GM23248 (cell line): ENCODE results near the gene PHKG2. TPM values are rescaled to one million over a fixed set of nuclear protein-coding genes. Genes with fewer than 3 reads are reported as not detected.

Experiments
- DNase-seq: peaks from one replicate; pipeline ENCODE4 v3.0.0-alpha.2; 2015
- H2AFZ ChIP-seq: fragments of 200-600 bp; sonication (generic); 2 replicates; pipeline ENCODE4 v1.6.1; 2016; ENCODE audit warnings: antibody characterized with exemption
- H3F3A ChIP-seq: fragments of 200-600 bp; sonication (generic); 2 replicates; pipeline ENCODE4 v1.6.1; 2016; ENCODE audit warnings: mild to moderate bottlenecking, antibody characterized with exemption, mixed run types; ENCODE audit not compliant: insufficient read depth
- H3K27ac ChIP-seq: fragments of 200-600 bp; sonication (generic); 2 replicates; pipeline ENCODE4 v1.5.1; 2016; ENCODE audit warnings: mild to moderate bottlenecking
- H3K27me3 ChIP-seq: fragments of 200-600 bp; sonication (generic); replicated peaks from 2 replicates; pipeline ENCODE4 v1.6.1; 2016; ENCODE audit warnings: mild to moderate bottlenecking; ENCODE audit not compliant: insufficient read depth
- H3K36me3 ChIP-seq: fragments of 200-600 bp; sonication (generic); 2 replicates; pipeline ENCODE4 v1.6.1; 2016; ENCODE audit warnings: low read depth, mild to moderate bottlenecking
- H3K4me1 ChIP-seq: fragments of 200-600 bp; sonication (generic); 2 replicates; pipeline ENCODE4 v1.6.1; 2016; ENCODE audit warnings: mild to moderate bottlenecking; ENCODE audit not compliant: insufficient read depth
- H3K4me2 ChIP-seq: fragments of 200-600 bp; sonication (generic); one replicate; pipeline ENCODE4 v1.6.1; 2016; ENCODE audit warnings: mild to moderate bottlenecking; ENCODE audit not compliant: unreplicated experiment
- H3K4me3 ChIP-seq: fragments of 200-600 bp; sonication (generic); 2 replicates; pipeline ENCODE4 v1.5.1; 2016; ENCODE audit warnings: mild to moderate bottlenecking
- H3K79me2 ChIP-seq: fragments of 200-600 bp; sonication (generic); 2 replicates; pipeline ENCODE4 v1.6.1; 2016; ENCODE audit warnings: mild to moderate bottlenecking; ENCODE audit not compliant: insufficient read depth
- H3K9ac ChIP-seq: fragments of 200-600 bp; sonication (generic); 2 replicates; pipeline ENCODE4 v1.6.1; 2016; ENCODE audit warnings: mild to moderate bottlenecking
- H3K9me2 ChIP-seq: fragments of 200-600 bp; sonication (generic); 2 replicates; pipeline ENCODE4 v1.6.1; 2016; ENCODE audit warnings: mixed run types, mild to moderate bottlenecking, moderate library complexity; ENCODE audit not compliant: insufficient read depth
- H3K9me3 ChIP-seq: fragments of 200-600 bp; sonication (generic); one replicate; pipeline ENCODE4 v1.6.1; 2017; ENCODE audit warnings: low read depth
- H4K20me1 ChIP-seq: fragments of 200-600 bp; sonication (generic); 2 replicates; pipeline ENCODE4 v1.6.0; 2016; ENCODE audit not compliant: insufficient read depth
- EZH2 ChIP-seq: fragments of 200-600 bp; sonication (generic); IDR thresholded peaks from 2 replicates; pipeline ENCODE4 v1.6.1; 2018; ENCODE audit warnings: antibody characterized with exemption, mild to moderate bottlenecking; ENCODE audit not compliant: insufficient read depth, poor library complexity, severe bottlenecking
- EZH2phosphoT487 ChIP-seq: fragments of 200-600 bp; sonication (generic); IDR thresholded peaks from 2 replicates; pipeline ENCODE4 v1.6.1; 2018; ENCODE audit warnings: antibody characterized with exemption, moderate library complexity, mild to moderate bottlenecking, low read depth; ENCODE audit not compliant: insufficient read depth
- WGBS, 2 experiments: methylation state at CpG; one replicate each; pipeline ENCODE4 v1.1.6; 2015 to 2017; ENCODE audit warnings: low lambda C conversion rate in 2 of 2, low coverage in 1 of 2; ENCODE audit errors: missing lambda C conversion rate in 2 of 2; 5-methylcytosine and 5-hydroxymethylcytosine counted together
- in situ Hi-C: fragments of 300-500 bp; cut with MboI; formaldehyde crosslinking; loops from 2 replicates; pipeline ENCODE4 v1.15.0; 2020
- polyA plus RNA-seq: library from polyadenylated mRNA; unstranded; fragments of >200 nt; fragmentation: Nextera tagmentation; extraction: Ambion mirVana; gene quantifications from 2 replicates; pipeline ENCODE4 v1.2.1, GENCODE V29; 2016
- total RNA-seq: library from RNA; depleted of rRNA; stranded (reverse); fragments of >200 nt; shearing (Covaris generic); gene quantifications from 2 replicates; pipeline ENCODE4 v1.2.3, GENCODE V29; 2014

The PHKG2 gene
- total and polyA plus RNA-seq, 2 experiments from 2014 or later: 12.5 to 17.0 TPM

- H3K79me2 ChIP-seq: 0 out of 2 replicates have a peak, but pooled peaks cover 11% of the 10 kb centered on the region
- 92 to 93% methylated on average over 34 to 36 of the region's 37 CpGs for WGBS, 2 experiments
- no peaks in the 10 kb centered on the region for H3K9me3 ChIP-seq
- DNase-seq: no peak
- peaks cover 37% of the 10 kb centered on the region; the same call in 1 of the 2 replicates for H3K36me3 ChIP-seq
- H2AFZ ChIP-seq: no peak overlapping the region
- H3K27me3 ChIP-seq: no peaks in the 10 kb centered on the region
- no peaks in the 10 kb centered on the region for H3K9me2 ChIP-seq
- in situ Hi-C loops: no loop called here
- no peak overlapping the region for H3K9ac ChIP-seq
- TF ChIP-seq EZH2phosphoT487 (no peak), EZH2 (no peak)
- no peak overlapping the region for H3K4me2 ChIP-seq
- H3K27ac ChIP-seq: peak overlapping the region; percentile 59; the same call in 1 of the 2 replicates
- no peaks in the 10 kb centered on the region for H4K20me1 ChIP-seq
- H3K4me1 ChIP-seq: peaks cover 24% of the 10 kb centered on the region
- peaks cover 15% of the 10 kb centered on the region for H3F3A ChIP-seq
- H3K4me3 ChIP-seq: no peak overlapping the region
Observed at GRCh38 chr16:30738984-30739951, 9.0 kb upstream of the PHKG2 start.

- 0 out of 2 replicates have a peak, but pooled peaks cover 10% of the 10 kb centered on the region for H3K79me2 ChIP-seq
- no peaks in the 10 kb centered on the region for H3K9me3 ChIP-seq
- H3K4me3 ChIP-seq: no peak overlapping the region
- in situ Hi-C loops: no loop called here
- no peaks in the 10 kb centered on the region for H4K20me1 ChIP-seq
- H2AFZ ChIP-seq: no peak overlapping the region
- DNase-seq: peak; percentile 91
- H3F3A ChIP-seq: peaks cover 27% of the 10 kb centered on the region
- 38 to 42% methylated on average over 8 of the region's 8 CpGs for WGBS, 2 experiments
- H3K27me3 ChIP-seq: no peaks in the 10 kb centered on the region
- H3K36me3 ChIP-seq: peaks cover 38% of the 10 kb centered on the region; the same call in 1 of the 2 replicates
- peak overlapping the region; percentile 27 for H3K4me2 ChIP-seq
- peak overlapping the region; percentile 59 for H3K27ac ChIP-seq
- TF ChIP-seq EZH2phosphoT487: no peak
- no peak for TF ChIP-seq EZH2
- H3K9ac ChIP-seq: peak overlapping the region; percentile 8; the same call in 1 of the 2 replicates
- H3K9me2 ChIP-seq: no peaks in the 10 kb centered on the region
- H3K4me1 ChIP-seq: peaks cover 24% of the 10 kb centered on the region
Observed at GRCh38 chr16:30740364-30741251, 7.6 kb upstream of the PHKG2 start.

- 0 out of 2 replicates have a peak, but pooled peaks cover 5% of the 10 kb centered on the region for H3K79me2 ChIP-seq
- no peaks in the 10 kb centered on the region for H3K27me3 ChIP-seq
- peaks cover 29% of the 10 kb centered on the region for H3F3A ChIP-seq
- peaks cover 24% of the 10 kb centered on the region for H3K4me1 ChIP-seq
- H3K9ac ChIP-seq: 0 out of 2 replicates have a peak overlapping the region, but pooled peaks have one; percentile 8
- no peak overlapping the region for H2AFZ ChIP-seq
- WGBS, 2 experiments: 75 to 82% methylated on average over 6 of the region's 6 CpGs
- H3K4me3 ChIP-seq: no peak overlapping the region
- H3K27ac ChIP-seq: peak overlapping the region; percentile 59
- H3K4me2 ChIP-seq: peak overlapping the region; percentile 27
- no peaks in the 10 kb centered on the region for H3K9me3 ChIP-seq
- TF ChIP-seq EZH2 (no peak), EZH2phosphoT487 (no peak)
- no peaks in the 10 kb centered on the region for H4K20me1 ChIP-seq
- H3K9me2 ChIP-seq: no peaks in the 10 kb centered on the region
- in situ Hi-C loops: no loop called here
- H3K36me3 ChIP-seq: peaks cover 30% of the 10 kb centered on the region; the same call in 1 of the 2 replicates
- DNase-seq: peak; percentile 91
Observed at GRCh38 chr16:30741461-30741914, 6.7 kb upstream of the PHKG2 start.

- 97% methylated on average over 11 of the region's 11 CpGs for whole genome bisulfite sequencing, 2 experiments
- H3K4me1 ChIP-seq: peaks cover 34% of the 10 kb centered on the region
Observed at GRCh38 chr16:30743716-30744115, 4.5 kb upstream of the PHKG2 start.

More at GRCh38 chr16:30743716-30744115, 4.5 kb upstream of the PHKG2 start:
- H3K79me2 ChIP-seq: 0 out of 2 replicates have a peak, but pooled peaks cover 5% of the 10 kb centered on the region
- no peaks in the 10 kb centered on the region for H4K20me1 ChIP-seq
- peaks cover 42% of the 10 kb centered on the region for H3F3A ChIP-seq
- H2AFZ ChIP-seq: no peak overlapping the region
- H3K27ac ChIP-seq: no peak overlapping the region
- H3K36me3 ChIP-seq: peaks cover 19% of the 10 kb centered on the region; the same call in 1 of the 2 replicates
- no peaks in the 10 kb centered on the region for H3K27me3 ChIP-seq
- H3K9me3 ChIP-seq: no peaks in the 10 kb centered on the region
- H3K9me2 ChIP-seq: no peaks in the 10 kb centered on the region
- TF ChIP-seq EZH2 (no peak), EZH2phosphoT487 (no peak)
- in situ Hi-C loops: no loop called here
- H3K4me3 ChIP-seq: no peak overlapping the region
- DNase-seq: no peak
- H3K9ac ChIP-seq: no peak overlapping the region
- no peak overlapping the region for H3K4me2 ChIP-seq
